MM.1S (cell line): ENCODE results near the gene TXK.

Experiments
- DNase-seq: peaks from one replicate; pipeline ENCODE4 v3.0.0-alpha.2; 2015
- H2AFZ ChIP-seq: fragments of 300-600 bp; sonication (generic); 2 replicates; pipeline ENCODE4 v1.6.0; 2016; ENCODE audit warnings: antibody characterized with exemption, low read length
- H3F3A ChIP-seq: fragments of 300-600 bp; sonication (generic); 2 replicates; pipeline ENCODE4 v1.6.1; 2016; ENCODE audit warnings: mild to moderate bottlenecking, antibody characterized with exemption, low read length, moderate library complexity, mixed read lengths; ENCODE audit not compliant: insufficient read depth
- H3K27ac ChIP-seq: fragments of 300-600 bp; sonication (generic); 2 replicates; pipeline ENCODE4 v1.5.1; 2016; ENCODE audit warnings: mild to moderate bottlenecking, low read length
- H3K27me3 ChIP-seq: fragments of 300-600 bp; sonication (generic); replicated peaks from 2 replicates; pipeline ENCODE4 v1.6.0; 2016; ENCODE audit warnings: low read length; ENCODE audit not compliant: insufficient read depth
- H3K36me3 ChIP-seq: fragments of 300-600 bp; sonication (generic); replicated peaks from 2 replicates; pipeline ENCODE4 v1.6.1; 2016; ENCODE audit warnings: mild to moderate bottlenecking, low read length, mixed read lengths; ENCODE audit not compliant: insufficient read depth
- H3K4me1 ChIP-seq: fragments of 300-600 bp; sonication (generic); 2 replicates; pipeline ENCODE4 v1.6.1; 2016; ENCODE audit warnings: low read length, mixed read lengths
- H3K4me2 ChIP-seq: fragments of 300-600 bp; sonication (generic); 2 replicates; pipeline ENCODE4 v1.6.0; 2016; ENCODE audit warnings: low read depth, low read length
- H3K4me3 ChIP-seq: fragments of 300-600 bp; sonication (generic); 2 replicates; pipeline ENCODE4 v1.5.1; 2016; ENCODE audit warnings: low read length, mixed read lengths
- H3K79me2 ChIP-seq: fragments of 300-600 bp; sonication (generic); 2 replicates; pipeline ENCODE4 v1.6.1; 2016; ENCODE audit warnings: mixed run types, low read length, mixed read lengths
- H3K9ac ChIP-seq: fragments of 300-600 bp; sonication (generic); 2 replicates; pipeline ENCODE4 v1.6.1; 2016; ENCODE audit warnings: low read length, mixed read lengths
- H3K9me2 ChIP-seq: fragments of 300-600 bp; sonication (generic); replicated peaks from 2 replicates; pipeline ENCODE4 v1.6.1; 2016; ENCODE audit warnings: mild to moderate bottlenecking, low read length, mixed read lengths; ENCODE audit not compliant: insufficient read depth
- H3K9me3 ChIP-seq: fragments of 300-600 bp; sonication (generic); replicated peaks from 2 replicates; pipeline ENCODE4 v1.6.1; 2016; ENCODE audit warnings: mild to moderate bottlenecking, low read length, mixed read lengths; ENCODE audit not compliant: insufficient read depth
- H4K20me1 ChIP-seq: fragments of 300-600 bp; sonication (generic); 2 replicates; pipeline ENCODE4 v1.6.1; 2016; ENCODE audit warnings: mild to moderate bottlenecking, low read length, moderate library complexity, mixed read lengths; ENCODE audit not compliant: insufficient read depth
- CTCF ChIP-seq: fragments of 300-600 bp; sonication (generic); IDR thresholded peaks from 2 replicates; pipeline ENCODE4 v1.5.1; 2016; ENCODE audit warnings: antibody characterized with exemption, low read length, mixed read lengths
- EZH2 ChIP-seq: fragments of 300-600 bp; sonication (generic); optimal IDR thresholded peaks from 2 replicates; pipeline ENCODE3; 2017; ENCODE audit warnings: low read depth, mild to moderate bottlenecking, antibody characterized with exemption, low read length, mixed read lengths
- EZH2phosphoT487 ChIP-seq: fragments of 300-600 bp; sonication (generic); IDR thresholded peaks from 2 replicates; pipeline ENCODE4 v1.6.1; 2018; ENCODE audit warnings: antibody characterized with exemption, low read length

TXK gene

GRCh38 chr4:48073567-48074103 lies 60.4 kb downstream of the TXK start:
- DNase-seq = no peak
- H3K4me1 ChIP-seq = no peaks in the 10 kb centered on the region
- no peaks in the 10 kb centered on the region for H3K79me2 ChIP-seq
- no peak overlapping the region for H3K27ac ChIP-seq
- H3K4me3 ChIP-seq = no peak overlapping the region
- TF ChIP-seq EZH2phosphoT487 (no peak), EZH2 (no peak), CTCF (no peak)
- no peak overlapping the region for H3K9ac ChIP-seq
- 0 out of 2 replicates have a peak, but pooled peaks cover 4% of the 10 kb centered on the region for H3K36me3 ChIP-seq
- no peaks in the 10 kb centered on the region for H3F3A ChIP-seq
- no peaks in the 10 kb centered on the region for H4K20me1 ChIP-seq
- no peak overlapping the region for H2AFZ ChIP-seq
- H3K27me3 ChIP-seq = no peaks in the 10 kb centered on the region
- H3K4me2 ChIP-seq = no peak overlapping the region
- no peaks in the 10 kb centered on the region for H3K9me2 ChIP-seq
- H3K9me3 ChIP-seq = no peaks in the 10 kb centered on the region

GRCh38 chr4:48071191-48071590 lies 62.9 kb downstream of the TXK start:
- DNase-seq = no peak
- Histone ChIP-seq H2AFZ (no peak overlapping the region), H3K4me1 (no peaks in the 10 kb centered on the region), H3K9me3 (no peaks in the 10 kb centered on the region), H3K4me2 (no peak overlapping the region), H3K9ac (no peak overlapping the region), H3K27me3 (no peaks in the 10 kb centered on the region), H3K36me3 (0 out of 2 replicates have a peak, but pooled peaks cover 4% of the 10 kb centered on the region), H3K9me2 (no peaks in the 10 kb centered on the region), H3K4me3 (no peak overlapping the region), H3K79me2 (no peaks in the 10 kb centered on the region), H3K27ac (no peak overlapping the region), H3F3A (no peaks in the 10 kb centered on the region), H4K20me1 (no peaks in the 10 kb centered on the region)
- TF ChIP-seq EZH2phosphoT487 (no peak), EZH2 (no peak)

GRCh38 chr4:48069026-48069425 lies 65.0 kb downstream of the TXK start:
- Histone ChIP-seq H3K27ac (no peak overlapping the region), H2AFZ (no peak overlapping the region), H3K9me2 (no peaks in the 10 kb centered on the region), H3K9ac (no peak overlapping the region), H3F3A (no peaks in the 10 kb centered on the region), H4K20me1 (no peaks in the 10 kb centered on the region), H3K4me2 (no peak overlapping the region), H3K27me3 (no peaks in the 10 kb centered on the region), H3K36me3 (0 out of 2 replicates have a peak, but pooled peaks cover 4% of the 10 kb centered on the region), H3K9me3 (no peaks in the 10 kb centered on the region), H3K79me2 (no peaks in the 10 kb centered on the region), H3K4me3 (no peak overlapping the region), H3K4me1 (no peaks in the 10 kb centered on the region)
- TF ChIP-seq CTCF = no peak
- no peak for TF ChIP-seq EZH2
- TF ChIP-seq EZH2phosphoT487 = no peak
- no peak for DNase-seq

GRCh38 chr4:48068182-48068581 lies 65.9 kb downstream of the TXK start:
- no peaks in the 10 kb centered on the region for H3K9me2 ChIP-seq
- H3K9me3 ChIP-seq = no peaks in the 10 kb centered on the region
- H3K4me1 ChIP-seq = no peaks in the 10 kb centered on the region
- no peak overlapping the region for H2AFZ ChIP-seq
- H3K27ac ChIP-seq = no peak overlapping the region
- H4K20me1 ChIP-seq = no peaks in the 10 kb centered on the region
- no peak overlapping the region for H3K4me3 ChIP-seq
- H3K9ac ChIP-seq = no peak overlapping the region
- no peak overlapping the region for H3K4me2 ChIP-seq
- TF ChIP-seq CTCF (no peak), EZH2phosphoT487 (no peak), EZH2 (no peak)
- H3K79me2 ChIP-seq = no peaks in the 10 kb centered on the region
- H3K27me3 ChIP-seq = no peaks in the 10 kb centered on the region
- DNase-seq = no peak
- H3F3A ChIP-seq = no peaks in the 10 kb centered on the region
- 0 out of 2 replicates have a peak, but pooled peaks cover 4% of the 10 kb centered on the region for H3K36me3 ChIP-seq
